HG03575 (cell line): ENCODE data around the gene TMBIM4.
"Not testable (repeated sequence)": the region's sequence is repeated elsewhere in the genome, so short reads cannot be mapped to it uniquely, and the experiment has no call there.

Source experiments
- ATAC-seq: cut with Tn5 transposase; IDR thresholded peaks from one replicate; pipeline ENCODE4 v1.9.1; 2021; ENCODE audit not compliant: unreplicated experiment, insufficient number of reproducible peaks, low FRiP score; ENCODE audit errors: extremely low read depth

The TMBIM4 gene

DNA sequence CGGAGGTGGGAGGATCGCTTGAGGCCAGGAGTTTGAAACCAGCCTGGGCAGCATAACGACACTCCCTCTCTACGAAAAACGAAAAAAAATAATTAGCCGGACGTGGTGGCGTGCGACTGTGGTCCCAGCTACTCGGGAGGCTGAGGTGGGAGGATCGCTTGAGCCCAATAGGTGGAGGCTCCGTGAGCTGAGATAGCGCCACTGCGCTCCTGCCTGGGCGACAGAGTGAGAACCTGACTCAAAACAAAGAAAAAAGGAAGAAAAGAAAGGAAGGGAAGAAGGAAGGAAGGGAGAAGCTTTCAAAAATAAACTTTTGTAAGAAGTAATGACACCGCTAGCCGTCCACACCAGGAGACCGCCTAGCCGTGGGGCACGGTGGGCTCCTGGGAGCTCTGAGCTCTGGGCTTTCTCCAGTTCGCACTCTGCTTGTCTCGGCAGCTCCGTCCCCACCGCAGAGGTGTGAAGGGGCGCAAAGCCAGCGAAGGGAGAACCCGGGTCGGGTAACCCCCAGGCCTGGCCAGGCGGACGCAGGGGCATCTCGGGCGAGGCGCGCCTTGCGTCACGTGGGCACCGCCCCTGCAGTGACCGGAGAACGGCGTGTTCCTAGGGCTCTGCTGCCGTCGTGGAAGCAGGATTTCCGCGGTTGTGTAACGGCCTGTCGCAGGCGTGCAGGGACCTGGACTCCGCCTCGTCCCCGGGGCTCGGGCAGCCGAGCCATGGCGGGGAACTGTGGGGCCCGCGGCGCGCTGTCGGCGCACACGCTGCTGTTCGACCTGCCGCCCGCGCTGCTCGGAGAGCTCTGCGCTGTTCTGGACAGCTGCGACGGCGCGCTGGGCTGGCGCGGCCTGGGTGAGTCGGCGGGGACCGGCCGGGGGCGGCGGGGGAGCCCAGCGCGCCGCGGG lies 19.0 kb upstream of the TMBIM4 start, which contains the start of gene IRAK3:
Gene IRAK3, plus strand, starts transcription at position 631 of the 902 bp plus-strand sequence. Its CDS starts 86 bp downstream, at position 717.
- no peak for ATAC-seq

DNA sequence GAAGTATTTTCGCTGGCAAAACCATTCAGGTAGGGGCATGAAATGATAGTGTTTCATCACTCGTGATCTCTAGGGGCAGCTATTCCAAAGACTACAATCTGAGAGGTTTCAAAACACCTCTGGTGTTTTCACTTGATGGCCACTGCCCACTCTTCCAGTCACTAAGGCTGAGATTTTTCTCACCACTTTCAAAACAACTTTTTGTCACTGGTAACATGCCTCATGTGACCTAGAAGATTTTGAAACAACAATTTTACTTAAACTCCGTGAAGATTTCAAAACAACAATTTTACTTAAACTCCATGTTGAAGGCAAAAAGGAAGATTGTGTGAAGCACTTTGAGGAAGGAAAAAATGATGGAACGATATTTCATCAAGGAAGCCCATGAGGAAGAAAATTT lies 18.0 kb upstream of the TMBIM4 start:
- no peak for ATAC-seq

DNA sequence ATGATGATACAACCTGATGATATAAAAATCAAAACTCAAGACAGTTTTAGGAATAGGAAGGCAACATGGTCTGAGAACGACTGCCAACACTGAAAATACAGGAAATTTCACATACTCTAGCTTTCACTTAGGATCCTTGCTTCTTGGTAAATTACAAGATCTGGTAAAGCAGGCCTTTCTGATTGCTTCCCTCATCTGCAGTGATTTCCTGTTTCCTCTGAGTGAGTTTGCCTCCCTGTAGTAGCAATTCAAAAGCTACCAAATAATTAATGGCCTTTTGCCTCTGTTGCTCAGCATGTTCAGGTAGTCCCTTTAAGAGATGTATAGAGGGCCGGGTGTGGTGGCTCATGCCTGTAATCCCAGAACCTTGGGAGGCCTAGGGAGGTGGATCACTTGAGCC lies 17.2 kb upstream of the TMBIM4 start:
- no peak for ATAC-seq

GRCh38 chr12:66184822-66185221 lies 15.0 kb upstream of the TMBIM4 start:
- not testable (repeated sequence) for ATAC-seq

DNA sequence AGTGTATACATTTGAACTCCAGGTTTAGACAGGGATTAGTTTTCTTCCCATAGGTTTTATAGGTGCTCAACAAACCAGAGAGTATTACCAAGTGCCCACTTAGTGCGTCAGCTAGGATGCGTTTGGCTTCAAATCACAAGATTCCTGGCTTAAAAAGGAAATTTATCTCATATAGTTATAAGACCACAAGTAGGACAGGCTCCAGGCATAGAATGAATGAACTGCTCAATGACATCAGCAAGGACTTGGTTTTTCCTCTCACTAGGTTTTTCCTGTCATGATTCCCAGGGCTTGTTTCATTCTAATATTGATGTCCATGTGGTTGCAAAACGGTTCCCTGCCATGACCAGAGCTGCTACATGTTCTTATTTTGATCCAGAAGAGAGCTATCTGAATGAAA lies 13.2 kb upstream of the TMBIM4 start:
- no peak for ATAC-seq

DNA sequence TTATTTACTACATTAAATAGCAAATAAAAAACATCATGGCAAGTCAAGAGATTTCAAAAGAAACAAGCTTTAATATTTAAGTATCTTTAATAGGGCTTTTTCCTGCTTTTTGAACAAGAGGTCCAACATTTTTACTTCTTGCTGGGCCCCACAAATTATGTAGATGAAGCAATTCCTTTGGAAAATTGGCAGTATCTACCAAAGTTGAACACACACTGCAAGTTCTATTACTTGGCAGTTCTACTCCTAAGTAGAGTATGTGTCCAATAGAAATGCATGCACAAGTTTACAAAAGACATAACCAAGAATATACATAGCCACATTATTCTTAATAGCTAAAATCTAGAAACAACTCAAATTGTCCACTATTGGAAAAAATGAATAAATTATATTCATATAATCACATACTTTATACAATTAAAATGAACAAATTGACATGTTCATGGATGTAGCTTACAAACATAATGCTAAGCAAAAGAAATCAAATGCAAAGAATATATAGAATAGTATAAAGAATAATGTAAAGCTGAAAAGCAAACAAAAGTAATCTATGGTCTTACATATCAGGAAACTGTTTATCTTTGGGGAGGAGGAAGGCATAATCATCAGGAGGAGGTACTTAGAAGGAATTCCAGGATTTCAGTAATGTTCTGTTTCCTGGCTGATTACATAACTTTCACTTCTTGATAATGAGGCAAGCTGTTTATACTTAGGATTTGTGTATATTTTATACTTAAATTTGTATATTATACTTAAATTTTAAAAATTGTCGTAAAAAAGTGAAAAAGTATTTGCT lies 6.5 kb upstream of the TMBIM4 start:
- no peak for ATAC-seq

GRCh38 chr12:66174391-66175325 lies 4.9 kb upstream of the TMBIM4 start:
- ATAC-seq = not testable (repeated sequence)

DNA sequence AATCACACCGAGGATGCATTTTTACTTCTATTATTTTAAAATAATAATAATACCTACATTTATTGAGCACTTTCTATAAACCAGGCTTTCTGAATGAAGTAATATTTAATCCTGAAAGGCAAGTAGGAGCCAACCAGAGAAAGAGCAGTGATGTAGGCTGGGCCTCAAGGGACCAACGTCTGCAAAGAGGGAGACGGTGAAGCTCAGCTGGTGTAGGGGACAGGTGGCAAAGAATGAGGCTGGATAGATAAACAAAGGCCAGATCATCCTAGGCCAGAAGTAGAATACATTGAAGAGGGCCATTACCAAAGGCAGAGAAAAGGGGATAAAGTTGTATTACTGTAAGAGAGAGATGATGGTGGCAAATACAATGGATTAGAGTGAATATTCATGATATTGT lies 810 bp upstream of the TMBIM4 start:
- no peak for ATAC-seq

DNA sequence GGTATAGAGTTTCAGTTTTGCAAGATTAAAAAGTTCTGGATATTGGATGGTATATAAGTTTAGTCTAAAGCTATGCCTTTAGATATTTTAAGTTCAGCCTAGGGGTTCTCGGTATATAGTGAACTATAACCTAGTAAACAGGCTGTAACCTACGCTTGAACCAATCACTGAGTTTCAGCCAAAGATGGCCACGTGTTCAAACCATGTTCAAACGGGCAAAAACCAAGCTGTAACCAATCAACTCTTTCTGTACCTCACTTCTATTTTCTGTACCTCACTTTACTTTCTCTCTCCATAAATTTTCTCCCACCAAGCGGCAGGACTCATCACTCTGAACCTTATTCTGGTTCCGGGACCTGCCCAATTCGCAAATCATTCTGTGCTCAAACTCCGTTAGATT lies 1.4 kb downstream of the TMBIM4 start:
- ATAC-seq = no peak

DNA sequence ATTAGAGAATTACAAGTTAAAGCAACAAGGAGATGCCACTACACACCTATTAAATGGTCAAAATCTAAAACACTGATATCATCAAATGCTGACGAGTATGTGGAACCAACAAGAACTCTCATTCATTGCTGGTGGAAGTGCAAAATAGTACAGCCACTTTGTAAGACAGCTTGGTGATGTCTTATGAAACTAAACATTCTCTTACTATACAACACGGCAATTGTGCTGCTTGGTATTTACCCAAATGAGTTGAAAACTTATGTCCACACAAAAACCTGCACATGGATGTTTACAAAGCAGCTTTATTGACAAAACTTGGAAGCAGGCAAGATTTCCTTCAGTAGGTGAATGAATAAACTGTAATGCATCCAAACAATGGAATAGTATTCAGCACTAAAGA lies 3.2 kb downstream of the TMBIM4 start:
- ATAC-seq = no peak

DNA sequence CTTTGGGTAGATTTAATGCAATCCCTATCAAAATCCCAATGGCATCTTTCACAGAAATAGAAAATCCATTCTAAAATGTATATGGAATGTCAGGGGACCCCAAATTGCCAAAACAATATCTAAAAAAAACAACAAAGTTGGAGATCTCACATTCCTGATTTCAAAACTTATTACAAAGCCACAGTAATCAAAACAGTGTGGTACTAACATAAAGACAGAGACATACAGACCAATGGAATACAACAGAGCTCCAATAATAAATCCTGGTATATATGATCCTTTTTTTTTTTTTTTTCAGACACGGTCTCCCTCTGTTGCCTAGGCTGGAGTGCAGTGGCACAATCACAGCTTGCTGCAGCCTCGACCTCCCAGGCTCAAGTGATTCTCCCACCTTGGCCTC lies 4.7 kb downstream of the TMBIM4 start:
- ATAC-seq = no peak

- ATAC-seq = no peak
Measured at GRCh38 chr12:66164349-66164821, 5.4 kb downstream of the TMBIM4 start.

- no peak for ATAC-seq
Measured at GRCh38 chr12:66163289-66163688, 6.5 kb downstream of the TMBIM4 start.

GRCh38 chr12:66162701-66163100 lies 7.1 kb downstream of the TMBIM4 start:
- no peak for ATAC-seq

DNA sequence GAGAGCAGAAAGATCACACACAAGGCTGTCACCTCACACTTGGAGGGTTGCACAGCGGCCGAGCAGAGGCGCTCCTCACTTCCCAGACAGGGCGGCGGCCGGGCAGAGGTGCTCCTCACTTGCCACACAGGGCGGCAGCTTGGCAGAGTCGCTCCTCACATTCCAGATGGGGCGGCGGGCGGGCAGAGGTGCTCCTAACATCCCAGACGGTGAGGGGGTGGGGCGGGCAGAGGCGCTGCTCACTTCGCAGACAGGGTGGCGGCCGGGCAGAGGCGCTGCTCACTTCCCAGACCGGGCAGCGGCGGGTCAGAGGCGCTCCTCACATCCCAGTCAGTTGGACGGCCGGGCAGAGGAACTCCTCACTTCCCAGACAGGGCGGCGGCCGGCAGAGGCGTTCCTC lies 9.1 kb downstream of the TMBIM4 start:
- ATAC-seq = no peak

DNA sequence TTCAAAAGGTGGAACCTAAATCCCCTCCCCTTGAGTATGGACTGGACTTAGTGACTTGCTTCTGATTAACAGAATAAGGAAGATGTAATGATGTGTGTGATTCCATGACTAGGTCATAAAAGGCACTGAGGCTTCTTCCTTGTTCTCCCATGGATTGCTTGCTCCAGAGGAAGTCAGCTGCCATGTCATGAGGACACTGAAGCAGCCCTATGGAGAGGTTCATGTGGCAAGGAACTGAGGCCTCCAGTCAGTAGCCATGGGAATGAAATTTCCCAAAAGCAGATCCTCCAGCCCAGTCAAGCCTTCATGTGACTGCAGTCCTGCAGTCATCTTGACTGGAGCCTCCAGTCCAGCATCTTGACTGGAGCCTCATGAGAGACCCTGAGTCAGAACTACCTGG lies 10.7 kb downstream of the TMBIM4 start:
- ATAC-seq = no peak

DNA sequence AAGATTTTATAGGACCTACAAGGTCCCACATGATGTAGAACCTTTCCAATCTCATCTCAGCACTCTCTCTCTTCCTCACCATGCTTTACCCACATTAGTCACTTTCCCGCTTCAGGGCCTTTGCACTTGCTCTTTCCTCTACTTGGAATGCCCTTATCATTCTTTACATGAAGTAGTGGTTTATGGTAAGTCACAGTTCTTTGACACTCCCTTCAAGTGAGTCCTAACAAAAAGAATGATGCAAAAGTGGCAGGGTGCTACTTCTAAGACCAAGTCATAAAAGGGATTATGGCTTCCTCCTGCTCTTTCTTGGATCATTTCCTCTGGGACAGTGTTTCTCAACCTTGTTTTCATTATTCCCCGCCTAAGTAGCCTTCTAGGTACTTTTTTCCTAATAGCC lies 13.1 kb downstream of the TMBIM4 start:
- no peak for ATAC-seq

- ATAC-seq = no peak
Measured at GRCh38 chr12:66154776-66155175, 15.0 kb downstream of the TMBIM4 start.

DNA sequence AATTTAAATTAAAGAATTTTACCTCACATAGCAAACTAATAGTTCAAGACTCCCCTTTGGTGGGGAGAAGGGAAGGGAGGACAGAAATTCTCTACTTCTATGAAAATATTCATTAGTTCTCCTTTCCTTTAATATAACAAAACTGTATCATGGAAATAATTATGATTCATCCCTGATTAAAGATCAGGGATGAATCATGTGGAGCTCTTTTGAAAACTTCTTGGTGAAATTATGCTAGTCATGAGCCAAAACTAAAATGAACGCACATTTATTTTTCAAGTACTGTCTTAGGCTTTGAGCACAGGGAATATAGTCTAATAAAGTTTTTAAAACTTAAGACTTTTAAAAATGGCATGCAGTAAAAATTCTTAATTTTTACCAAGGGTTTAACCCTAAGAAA lies 17.1 kb downstream of the TMBIM4 start:
- ATAC-seq = no peak
